GM12878 (cell line): ENCODE measurements around the gene HOXC9. TPM values are rescaled to one million over a fixed set of nuclear protein-coding genes. Genes with fewer than 3 reads are reported as not detected.

Experiments used
- CHD2 ChIP-seq: IDR thresholded peaks from 2 replicates; pipeline ENCODE4 v1.6.1; 2011; ENCODE audit warnings: low read depth, low read length, improper control_type of control experiment, borderline replicate concordance
- E2F8 ChIP-seq: fragments of 450-650 bp; IDR thresholded peaks from 2 replicates; pipeline ENCODE4 v1.6.1; 2018; ENCODE audit warnings: mild to moderate bottlenecking, low read depth, moderate library complexity; ENCODE audit not compliant: partially characterized antibody
- EZH2 ChIP-seq: IDR thresholded peaks from 2 replicates; pipeline ENCODE4 v1.6.1; 2012; ENCODE audit warnings: low read depth, mild to moderate bottlenecking, control low read depth, inconsistent platforms, low read length, borderline replicate concordance; ENCODE audit not compliant: control insufficient read depth
- JUNB ChIP-seq: IDR thresholded peaks from 2 replicates; pipeline ENCODE4 v1.6.1; 2016; ENCODE audit warnings: antibody characterized with exemption, mild to moderate bottlenecking
- MLLT1 ChIP-seq: fragments of 450-650 bp; IDR thresholded peaks from 2 replicates; pipeline ENCODE4 v1.6.1; 2016; ENCODE audit warnings: mild to moderate bottlenecking
- PKNOX1 ChIP-seq: fragments of 450-650 bp; IDR thresholded peaks from 2 replicates; pipeline ENCODE4 v1.6.1; 2016; ENCODE audit warnings: mild to moderate bottlenecking
- RBBP5 ChIP-seq: fragments of 200-600 bp; sonication (generic); conservative IDR thresholded peaks from 2 replicates; pipeline ENCODE4 v1.6.1; 2016
- RELA ChIP-seq: fragments of 450-650 bp; IDR thresholded peaks from 2 replicates; pipeline ENCODE4 v1.8.0; 2014; ENCODE audit warnings: borderline replicate concordance; ENCODE audit not compliant: partially characterized antibody
- RELB ChIP-seq: fragments of 450-650 bp; IDR thresholded peaks from 2 replicates; pipeline ENCODE4 v1.6.1; 2017; ENCODE audit warnings: low read depth, mild to moderate bottlenecking, moderate library complexity
- SRF ChIP-seq, 2 experiments: IDR thresholded peaks; 2 replicates each; pipeline ENCODE4 v1.6.1; 2011; ENCODE audit warnings: low read depth in 2 of 2, low read length in 2 of 2, mild to moderate bottlenecking in 1 of 2, moderate library complexity in 1 of 2
- ZBTB11 ChIP-seq: fragments of 450-650 bp; formaldehyde crosslinking; IDR thresholded peaks from 2 replicates; pipeline ENCODE4 v1.5.0; 2022; ENCODE audit warnings: mild to moderate bottlenecking, missing genetic modification characterization
- ZBTB33 ChIP-seq: fragments of 450-650 bp; IDR thresholded peaks from 2 replicates; pipeline ENCODE4 v1.6.1; 2017; ENCODE audit warnings: mild to moderate bottlenecking
- ZNF207 ChIP-seq: fragments of 450-650 bp; IDR thresholded peaks from 2 replicates; pipeline ENCODE4 v1.6.1; 2014; ENCODE audit warnings: antibody characterized with exemption, mild to moderate bottlenecking, borderline replicate concordance
- ZZZ3 ChIP-seq: IDR thresholded peaks from 2 replicates; pipeline ENCODE4 v1.6.1; 2011; ENCODE audit warnings: low read depth; ENCODE audit not compliant: control insufficient read depth, insufficient read length
- polyA plus RNA-seq, 11 experiments: library from polyadenylated mRNA; depleted of rRNA in 4 of 11; unstranded in 6 of 11; stranded (reverse) in 5 of 11; fragments of >200 nt; fragmentation: Nextera tagmentation in 4 of 11; fragmentation: Illumina TruSeq in 1 of 11; extraction: Ambion mirVana in 4 of 11; extraction: Trizol in 1 of 11; gene quantifications; 1 replicate in 1 of 11; 2 replicates in 10 of 11; pipeline versions ENCODE4 v1.2.1 to v1.2.3, GENCODE V29; 2011 to 2016; ENCODE audit warnings: inconsistent platforms in 2 of 11, missing spikeins in 2 of 11, low read depth in 1 of 11
- total RNA-seq, 4 experiments: library from RNA; depleted of rRNA in 3 of 4; stranded (reverse); fragments of >200 nt in 3 of 4; fragmentation: Illumina TruSeq in 1 of 4; extraction: Trizol in 1 of 4; gene quantifications; 2 replicates each; pipeline versions ENCODE4 v1.2.1 to v1.2.3, GENCODE V29; 2013 to 2021

HOXC9 gene
- total and polyA plus RNA-seq, 10 of the 15 experiments (the other 5 are each of a cell fraction or from before 2014, with no cell fraction given) = not detected

GRCh38 chr12:54032627-54033100 lies 32.7 kb downstream of the HOXC9 start, which contains the start of gene HOXC5 (continued):
- peak; percentile 56 for TF ChIP-seq E2F8
- no peak for TF ChIP-seq EZH2
- no peak for TF ChIP-seq ZZZ3
- no peak for TF ChIP-seq CHD2
- TF ChIP-seq ZBTB33 = no peak
- no peak for TF ChIP-seq ZNF207
- peak; percentile 24; the same call in 1 of the 2 replicates for TF ChIP-seq PKNOX1
- no peak for TF ChIP-seq ZBTB11 (CRISPR knock-in tag)
- TF ChIP-seq RELA = no peak
- TF ChIP-seq RELB = peak; percentile 64; the same call in 1 of the 2 replicates
- TF ChIP-seq RBBP5 = no peak
- TF ChIP-seq JUNB = no peak
- peak in 1 of 2 experiments; percentile 40; a peak in 1 of 4 replicates for TF ChIP-seq SRF (IDR thresholded peaks at IDR 0.05; ENCODE audit: low read depth in 2 of 2, low read length in 2 of 2)
- TF ChIP-seq MLLT1 = peak; percentile 76
